KBM-7 (cell line): ENCODE measurements around the gene MDH2.
"Not testable (repeated sequence)": the region's sequence is repeated elsewhere in the genome, so short reads cannot be mapped to it uniquely, and the experiment has no call there.

Experiments used
- DNase-seq: peaks from one replicate; pipeline ENCODE4 v3.0.0-alpha.2; 2015
- in situ Hi-C: fragments of 300-500 bp; cut with MboI; formaldehyde crosslinking; loops from 2 replicates; pipeline ENCODE4 v1.14.3; 2020; ENCODE audit warnings: low sequenced_read_pairs, low pct_unique_long_range_greater_than_20kb, mixed read lengths

The MDH2 gene

GRCh38 chr7:76065016-76065612 is 17.2 kb downstream of the MDH2 start:
- DNase-seq, result no peak
- in situ Hi-C loops, result loop anchor here (25.0 kb wide), 1 partner anchor 172 kb away; no protein-coding TSS in a partner anchor

- in situ Hi-C loops, result loop anchor here (25.0 kb wide), 1 partner anchor 170 kb away; no protein-coding TSS in a partner anchor
- DNase-seq, result no peak
Observed at GRCh38 chr7:76066716-76067503, 19.0 kb downstream of the MDH2 start.

GRCh38 chr7:76069238-76069638 is 21.3 kb downstream of the MDH2 start:
- DNase-seq, result peak; percentile 84
- in situ Hi-C loops, result loop anchor here (25.0 kb wide), 1 partner anchor 168 kb away; no protein-coding TSS in a partner anchor

- DNase-seq, result no peak
- in situ Hi-C loops, result loop anchor here (25.0 kb wide), 1 partner anchor 166 kb away; no protein-coding TSS in a partner anchor
Observed at GRCh38 chr7:76071316-76072242, 23.7 kb downstream of the MDH2 start.

- in situ Hi-C loops, result loop anchor here (25.0 kb wide), 1 partner anchor 165 kb away; no protein-coding TSS in a partner anchor
- no peak for DNase-seq
Observed at GRCh38 chr7:76072243-76073148, 24.6 kb downstream of the MDH2 start.

GRCh38 chr7:76073335-76073990 is 25.6 kb downstream of the MDH2 start:
- in situ Hi-C loops, result loop anchor here (25.0 kb wide), 1 partner anchor 164 kb away; no protein-coding TSS in a partner anchor
- DNase-seq, result no peak

GRCh38 chr7:76074306-76074971 is 26.5 kb downstream of the MDH2 start:
- DNase-seq, result no peak
- in situ Hi-C loops, result loop anchor here (25.0 kb wide), 1 partner anchor 163 kb away; no protein-coding TSS in a partner anchor

- no peak for DNase-seq
- in situ Hi-C loops, result loop anchor here (25.0 kb wide), 1 partner anchor 162 kb away; no protein-coding TSS in a partner anchor
Observed at GRCh38 chr7:76074972-76075370, 27.1 kb downstream of the MDH2 start.

GRCh38 chr7:76076995-76077394 is 29.1 kb downstream of the MDH2 start:
- DNase-seq, result no peak
- in situ Hi-C loops, result no loop called here

- in situ Hi-C loops, result no loop called here
- DNase-seq, result peak; percentile 72
Observed at GRCh38 chr7:76077435-76077834, 29.5 kb downstream of the MDH2 start.

- no peak for DNase-seq
- in situ Hi-C loops, result no loop called here
Observed at GRCh38 chr7:76080204-76080603, 32.3 kb downstream of the MDH2 start.

GRCh38 chr7:76084115-76084514 is 36.2 kb downstream of the MDH2 start:
- in situ Hi-C loops, DNase-seq: not testable (repeated sequence)

GRCh38 chr7:76086070-76086469 is 38.2 kb downstream of the MDH2 start:
- in situ Hi-C loops, result no loop called here
- DNase-seq, result no peak

- in situ Hi-C loops, DNase-seq: not testable (repeated sequence)
Observed at GRCh38 chr7:76087362-76087791, 39.5 kb downstream of the MDH2 start.

GRCh38 chr7:76089865-76090475 is 42.1 kb downstream of the MDH2 start:
- DNase-seq, result no peak
- in situ Hi-C loops, result no loop called here

- in situ Hi-C loops, result no loop called here
Observed at GRCh38 chr7:76091506-76091905, 43.6 kb downstream of the MDH2 start.

GRCh38 chr7:76093531-76093930 is 45.6 kb downstream of the MDH2 start:
- in situ Hi-C loops, DNase-seq: not testable (repeated sequence)

More at GRCh38 chr7:76091506-76091905, 43.6 kb downstream of the MDH2 start:
- DNase-seq, result no peak
